Endothelial cell of umbilical vein (primary cell): ENCODE data around the gene ASGR1. TPM values are rescaled to one million over a fixed set of nuclear protein-coding genes. Genes with fewer than 3 reads are reported as not detected.

Experiments used
- BruUV-seq: library from RNA; stranded (reverse); fragments of 400-500 nt; replicated peaks from 2 replicates; lab custom pipeline; 2021; lab: Mats Ljungman, UMichigan
- CTCF ChIA-PET: fragments of 300-600, 350-600 bp; sonication (Branson Sonifier 250); formaldehyde crosslinking; loops from one replicate; lab custom pipeline; 2021; ENCODE audit warnings: antibody characterized with exemption, inconsistent platforms; lab: Charles Lee
- POLR2A ChIA-PET: fragments of 300-600, 350-600 bp; sonication (Branson Sonifier 250); formaldehyde crosslinking; loops from one replicate; lab custom pipeline; 2021; ENCODE audit warnings: antibody characterized with exemption, inconsistent platforms; lab: Charles Lee
- DNase-seq: peaks from one replicate; pipeline ENCODE4 v3.0.0-alpha.2; 2011; ENCODE audit warnings: low read depth, low spot score
- FAIRE-seq: peaks from 2 replicates; lab custom pipeline; 2011; peaks lifted over from hg19 to GRCh38; lab: Jason Lieb, UNC
- H2AFZ ChIP-seq: 2 replicates; pipeline ENCODE4 v1.6.0; 2012; ENCODE audit warnings: low read depth, low read length, control low read depth, inconsistent platforms
- H3K27ac ChIP-seq: 2 replicates; pipeline ENCODE4 v1.5.1; 2011; ENCODE audit warnings: low read depth, mild to moderate bottlenecking, control low read depth, low read length, moderate library complexity; ENCODE audit not compliant: insufficient read depth
- H3K27me3 ChIP-seq, 2 experiments: 2 replicates each; pipeline versions ENCODE4 v1.6.0 to v1.6.1; 2011; ENCODE audit warnings: low read length in 2 of 2, mixed read lengths in 1 of 2; ENCODE audit not compliant: control insufficient read depth in 2 of 2, insufficient read depth in 2 of 2
- H3K36me3 ChIP-seq, 2 experiments: 2 replicates in 1 of 2; 3 replicates in 1 of 2; pipeline ENCODE4 v1.5.1; 2011; ENCODE audit warnings: low read length in 2 of 2, mild to moderate bottlenecking in 1 of 2, moderate library complexity in 1 of 2; ENCODE audit not compliant: control insufficient read depth in 2 of 2, insufficient read depth in 2 of 2; ENCODE audit errors: extremely low read depth in 1 of 2
- H3K4me1 ChIP-seq: 3 replicates; pipeline ENCODE4 v1.5.1; 2011; ENCODE audit warnings: mild to moderate bottlenecking, low read length; ENCODE audit not compliant: control insufficient read depth, insufficient read depth; ENCODE audit errors: extremely low read depth
- H3K4me2 ChIP-seq: 2 replicates; pipeline ENCODE4 v1.6.1; 2011; ENCODE audit warnings: low read length, control low read depth, mixed read lengths; ENCODE audit not compliant: insufficient read depth
- H3K4me3 ChIP-seq, 3 experiments: fragments of 200-600 bp in 1 of 3; sonication (generic), shearing (Covaris generic) in 1 of 3; replicated peaks in 1 of 3; 2 replicates each; pipeline ENCODE4 v1.5.1; 2011 to 2016; ENCODE audit warnings: control low read depth in 3 of 3, low read length in 3 of 3, mild to moderate bottlenecking in 2 of 3, inconsistent platforms in 1 of 3, low read depth in 1 of 3, moderate library complexity in 1 of 3; ENCODE audit not compliant: insufficient read depth in 1 of 3
- H3K79me2 ChIP-seq: 2 replicates; pipeline ENCODE4 v1.6.0; 2012; ENCODE audit warnings: low read length, inconsistent platforms; ENCODE audit not compliant: control insufficient read depth, insufficient read depth
- H3K9ac ChIP-seq: replicated peaks from 2 replicates; pipeline ENCODE3; 2011; ENCODE audit warnings: low read length, control low read depth; ENCODE audit not compliant: insufficient read depth; ENCODE audit errors: extremely low read depth
- H3K9me1 ChIP-seq: replicated peaks from 3 replicates; pipeline ENCODE4 v1.6.0; 2011; ENCODE audit warnings: mild to moderate bottlenecking, low read length; ENCODE audit not compliant: control insufficient read depth, insufficient read depth; ENCODE audit errors: extremely low read depth
- H3K9me3 ChIP-seq: replicated peaks from 2 replicates; pipeline ENCODE4 v1.5.1; 2012; ENCODE audit warnings: low read length, inconsistent platforms; ENCODE audit not compliant: control insufficient read depth, insufficient read depth
- H4K20me1 ChIP-seq: replicated peaks from 2 replicates; pipeline ENCODE3; 2011; ENCODE audit warnings: mild to moderate bottlenecking, low read length; ENCODE audit not compliant: control insufficient read depth, insufficient read depth; ENCODE audit errors: extremely low read depth
- EZH2 ChIP-seq: IDR thresholded peaks from 2 replicates; pipeline ENCODE4 v1.6.1; 2012; ENCODE audit warnings: borderline replicate concordance, low read depth, mild to moderate bottlenecking, moderate library complexity, low read length, inconsistent platforms; ENCODE audit not compliant: severe bottlenecking
- FOS ChIP-seq: IDR thresholded peaks from 2 replicates; pipeline ENCODE4 v1.6.1; 2011; ENCODE audit warnings: mild to moderate bottlenecking, low read length, moderate library complexity, borderline replicate concordance; ENCODE audit not compliant: insufficient read depth
- GATA2 ChIP-seq: IDR thresholded peaks from 2 replicates; pipeline ENCODE4 v1.7.0; 2011; ENCODE audit warnings: low read depth, mild to moderate bottlenecking, moderate library complexity, mixed read lengths, low read length; ENCODE audit not compliant: insufficient read length, insufficient read depth
- MAX ChIP-seq: IDR thresholded peaks from 2 replicates; pipeline ENCODE4 v1.6.1; 2011; ENCODE audit not compliant: insufficient read depth, insufficient read length
- POLR2AphosphoS5 ChIP-seq: IDR thresholded peaks from 2 replicates; pipeline ENCODE4 v1.6.1; 2012; ENCODE audit warnings: low read depth, mild to moderate bottlenecking, control low read depth, low read length, moderate library complexity; ENCODE audit not compliant: insufficient read depth
- dilution Hi-C: fragments of 300-500 bp; cut with MboI; formaldehyde crosslinking; loops from one replicate; pipeline ENCODE4 v1.15.0; 2019; ENCODE audit warnings: low sequenced_read_pairs; ENCODE audit not compliant: extremely low pct_ligation_motif_present
- intact Hi-C: fragments of 100-400 bp; cut with micrococcal nuclease; formaldehyde crosslinking; loops from one replicate; pipeline ENCODE4 v1.10.0; 2022
- polyA plus RNA-seq, 4 experiments: library from polyadenylated mRNA; depleted of rRNA in 3 of 4; stranded (reverse) in 3 of 4; unstranded in 1 of 4; fragments of >200 nt; gene quantifications; 2 replicates each; pipeline versions ENCODE4 v1.2.1 to v1.2.3, GENCODE V29; 2011 to 2012; ENCODE audit warnings: missing spikeins in 1 of 4
- total RNA-seq: library from RNA; stranded (reverse); gene quantifications from 2 replicates; pipeline ENCODE4 v1.2.3, GENCODE V29; 2021
- TF ChIP-seq, protein P1 (sequence below), 2 donors: IDR thresholded peaks; 1 replicate in 1 of 2; 2 replicates in 1 of 2; pipeline ENCODE4 v1.5.1; 2011; ENCODE audit warnings: low read length in 2 of 2, mild to moderate bottlenecking in 2 of 2, moderate library complexity in 2 of 2, control low read depth in 1 of 2, inconsistent platforms in 1 of 2, low read depth in 1 of 2; ENCODE audit not compliant: insufficient read depth in 1 of 2; ENCODE audit errors: extremely low read depth in 1 of 2

Gene ASGR1
- total and polyA plus RNA-seq, 2 donors (not counting 3 experiments of a cell fraction or from before 2014, with no cell fraction given), result 10.2 to 12.5 TPM

DNA sequence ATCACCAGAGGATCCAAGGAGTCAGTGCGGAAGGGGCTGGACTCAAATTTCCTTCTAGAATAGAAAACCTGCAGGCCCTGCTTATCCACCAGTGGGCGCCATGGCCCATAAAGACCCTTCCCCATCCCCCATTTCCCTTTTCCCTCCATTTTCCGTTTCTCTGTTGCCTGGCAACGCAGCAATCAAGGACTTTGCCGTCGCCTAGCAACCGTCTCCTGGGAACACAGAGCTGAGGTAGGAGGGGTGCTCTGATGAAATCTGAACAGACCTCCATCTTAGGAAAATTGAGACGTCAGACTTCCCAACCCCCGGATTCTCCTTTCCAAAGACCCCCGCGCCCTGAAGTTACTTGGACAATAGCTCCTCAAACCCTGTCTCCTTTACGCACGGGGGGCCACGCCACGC is 34.7 kb upstream of the ASGR1 start:
- ChIA-PET CTCF (interaction anchor here (0.7 to 2.8 kb wide), 6 partner anchors 25 to 168 kb away, joined by 3 to 16 read pairs (median 4); partner anchors contain the start of gene PHF23), POLR2A (no interaction called here)
- FAIRE-seq (no peak), DNase-seq (peak; percentile 82)
- Histone ChIP-seq H2AFZ (no peak overlapping the region), H3K27ac (peak overlapping the region; percentile 63), H3K79me2 (peaks cover 18% of the 10 kb centered on the region), H3K9ac (no peak overlapping the region), H3K9me3 (no peaks in the 10 kb centered on the region), H3K4me2 (peak overlapping the region; percentile 58), H3K27me3 (no peaks in the 10 kb centered on the region), H3K36me3 (no peaks in the 10 kb centered on the region), H3K4me3 (peak overlapping the region in 2 of 3 experiments; percentile 43 to 44), H4K20me1 (no peaks in the 10 kb centered on the region), H3K4me1 (peaks cover 29% of the 10 kb centered on the region), H3K9me1 (no peaks in the 10 kb centered on the region)
- dilution Hi-C loops (no loop called here), intact Hi-C loops (loop anchor here (1.0 to 2.0 kb wide), 3 partner anchors 9 to 93 kb away; partner anchors contain the start of genes EIF5A and ELP5)
- TF ChIP-seq POLR2AphosphoS5, result no peak
- TF ChIP-seq FOS, result no peak
- no peak for TF ChIP-seq EZH2
- no peak for TF ChIP-seq MAX
- TF ChIP-seq GATA2, result no peak
- TF ChIP-seq, protein P1, sequence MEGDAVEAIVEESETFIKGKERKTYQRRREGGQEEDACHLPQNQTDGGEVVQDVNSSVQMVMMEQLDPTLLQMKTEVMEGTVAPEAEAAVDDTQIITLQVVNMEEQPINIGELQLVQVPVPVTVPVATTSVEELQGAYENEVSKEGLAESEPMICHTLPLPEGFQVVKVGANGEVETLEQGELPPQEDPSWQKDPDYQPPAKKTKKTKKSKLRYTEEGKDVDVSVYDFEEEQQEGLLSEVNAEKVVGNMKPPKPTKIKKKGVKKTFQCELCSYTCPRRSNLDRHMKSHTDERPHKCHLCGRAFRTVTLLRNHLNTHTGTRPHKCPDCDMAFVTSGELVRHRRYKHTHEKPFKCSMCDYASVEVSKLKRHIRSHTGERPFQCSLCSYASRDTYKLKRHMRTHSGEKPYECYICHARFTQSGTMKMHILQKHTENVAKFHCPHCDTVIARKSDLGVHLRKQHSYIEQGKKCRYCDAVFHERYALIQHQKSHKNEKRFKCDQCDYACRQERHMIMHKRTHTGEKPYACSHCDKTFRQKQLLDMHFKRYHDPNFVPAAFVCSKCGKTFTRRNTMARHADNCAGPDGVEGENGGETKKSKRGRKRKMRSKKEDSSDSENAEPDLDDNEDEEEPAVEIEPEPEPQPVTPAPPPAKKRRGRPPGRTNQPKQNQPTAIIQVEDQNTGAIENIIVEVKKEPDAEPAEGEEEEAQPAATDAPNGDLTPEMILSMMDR (IDR thresholded peaks at IDR 0.05; ENCODE audit: extremely low read depth in 1 of 2, insufficient read depth in 1 of 2, low read depth in 1 of 2, low read length in 2 of 2), result peak; percentile 62 to 75
- no TSS peak for BruUV-seq
